ENCODE results near the gene RELB.

The RELB gene

GRCh38 chr19:45001087-45001739 lies at the start of gene RELB:
Gene RELB (plus strand): TSS chr19:45001464. CDS start chr19:45001580, 116 bp downstream.
- Histone ChIP-seq H3K36me3 (ENCODE audit: insufficient read depth, low read depth, low read length) (no peaks in the 10 kb centered on the region), H3K27me3 (ENCODE audit: insufficient read depth, low read length) (no peaks in the 10 kb centered on the region), H3K9me3 (ENCODE audit: insufficient read depth, low read depth, low read length) (no peaks in the 10 kb centered on the region), H3K27ac (ENCODE audit: low read length) (peak within 1 kb of the TSS; percentile 56), H3K4me1 (ENCODE audit: insufficient read depth, low read length) (no peaks in the 10 kb centered on the region; the same call in 1 of the 2 replicates), H3K9ac (ENCODE audit: low read depth, low read length) (peak within 1 kb of the TSS; percentile 80; the same call in 1 of the 2 replicates), H3K4me3 (ENCODE audit: low read length) (peak within 1 kb of the TSS; percentile 82; the same call in 1 of the 2 replicates)

DNA sequence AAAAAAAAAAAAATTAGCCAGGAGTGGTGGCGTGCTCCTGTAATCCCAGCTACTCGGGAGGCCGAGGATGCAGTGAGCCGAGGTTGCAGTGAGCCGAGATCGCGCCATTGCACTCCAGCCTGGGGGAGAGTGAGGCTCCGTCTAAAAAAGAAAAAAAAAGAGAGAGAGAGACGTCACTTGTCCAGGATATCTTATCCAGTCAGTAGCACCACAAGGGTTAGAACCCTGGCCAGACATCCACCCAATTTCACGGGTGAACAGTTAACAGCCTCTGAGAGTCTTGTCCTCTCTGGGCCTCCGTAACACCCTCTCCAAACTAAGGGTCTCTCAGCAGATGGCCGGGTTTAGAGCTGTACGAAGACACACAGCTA lies 47.0 kb upstream of the RELB start:
- Histone ChIP-seq H3K9me3 (ENCODE audit: insufficient read depth, low read depth, low read length) (no peaks in the 10 kb centered on the region), H3K27ac (ENCODE audit: low read length) (peak overlapping the region; percentile 91), H3K4me3 (ENCODE audit: low read length) (peak overlapping the region; percentile 97), H3K36me3 (ENCODE audit: insufficient read depth, low read depth, low read length) (no peaks in the 10 kb centered on the region), H3K9ac (ENCODE audit: low read depth, low read length) (peak overlapping the region; percentile 97), H3K4me1 (ENCODE audit: insufficient read depth, low read length) (peaks cover 9% of the 10 kb centered on the region), H3K27me3 (ENCODE audit: insufficient read depth, low read length) (no peaks in the 10 kb centered on the region)

DNA sequence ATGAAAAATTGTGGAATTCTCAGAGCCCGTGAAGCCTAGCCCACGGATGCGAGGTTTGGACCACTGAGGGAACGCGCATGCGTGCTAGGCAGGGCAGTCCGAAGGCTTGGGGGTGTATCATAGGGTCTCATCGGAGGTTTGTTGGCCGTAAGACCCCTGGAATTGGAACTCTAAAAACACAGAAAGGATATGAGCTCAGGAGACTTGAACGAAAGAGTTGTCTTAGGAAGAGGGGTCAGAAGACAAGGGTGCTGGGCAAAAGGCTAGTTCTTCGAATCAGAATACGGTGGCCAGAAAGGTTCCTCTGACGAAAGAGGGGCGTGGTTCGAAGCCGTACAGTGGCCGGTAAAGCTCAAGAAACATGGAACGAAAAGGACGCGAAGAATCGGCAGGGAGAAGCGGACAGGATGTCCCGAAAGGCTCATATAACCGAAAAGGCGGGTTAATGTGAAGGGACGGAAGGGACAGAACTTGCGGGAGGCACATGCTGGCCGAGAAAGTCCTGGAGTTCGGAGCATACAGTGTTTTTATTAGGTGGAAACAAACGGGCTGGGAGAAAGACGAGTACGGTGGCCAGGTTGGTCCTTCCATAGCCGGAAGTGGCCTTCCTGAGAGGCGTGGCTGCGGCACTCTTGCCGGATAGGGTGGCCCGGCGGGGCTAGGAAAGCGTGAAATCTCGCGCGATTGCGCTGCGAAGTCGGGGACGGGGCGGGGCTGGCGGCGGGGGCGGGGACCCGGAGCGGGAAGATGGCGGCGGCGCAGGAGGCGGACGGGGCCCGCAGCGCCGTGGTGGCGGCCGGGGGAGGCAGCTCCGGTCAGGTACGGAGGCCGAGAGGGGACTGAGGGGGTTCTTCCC lies 46.4 kb upstream of the RELB start, which contains the start of gene CLPTM1:
Gene CLPTM1 (plus strand): TSS at position 732 of the 856 bp plus-strand sequence. CDS start 16 bp downstream, at position 748.
- Histone ChIP-seq H3K4me1 (ENCODE audit: insufficient read depth, low read length) (peaks cover 9% of the 10 kb centered on the region), H3K27ac (ENCODE audit: low read length) (peak within 1 kb of the TSS; percentile 91), H3K27me3 (ENCODE audit: insufficient read depth, low read length) (no peaks in the 10 kb centered on the region), H3K9me3 (ENCODE audit: insufficient read depth, low read depth, low read length) (no peaks in the 10 kb centered on the region), H3K4me3 (ENCODE audit: low read length) (peak within 1 kb of the TSS; percentile 97), H3K9ac (ENCODE audit: low read depth, low read length) (peak within 1 kb of the TSS; percentile 97), H3K36me3 (ENCODE audit: insufficient read depth, low read depth, low read length) (no peaks in the 10 kb centered on the region)

GRCh38 chr19:44955505-44956439 lies 45.5 kb upstream of the RELB start:
- no peak overlapping the region for H3K27ac ChIP-seq (ENCODE audit: low read length)
- H3K36me3 ChIP-seq (ENCODE audit: insufficient read depth, low read depth, low read length), result peaks cover 8% of the 10 kb centered on the region; the same call in 1 of the 2 replicates
- H3K4me1 ChIP-seq (ENCODE audit: insufficient read depth, low read length), result peaks cover 9% of the 10 kb centered on the region
- no peaks in the 10 kb centered on the region for H3K9me3 ChIP-seq (ENCODE audit: insufficient read depth, low read depth, low read length)
- H3K4me3 ChIP-seq (ENCODE audit: low read length), result peak overlapping the region; percentile 97
- no peaks in the 10 kb centered on the region for H3K27me3 ChIP-seq (ENCODE audit: insufficient read depth, low read length)
- H3K9ac ChIP-seq (ENCODE audit: low read depth, low read length), result peak overlapping the region; percentile 95

DNA sequence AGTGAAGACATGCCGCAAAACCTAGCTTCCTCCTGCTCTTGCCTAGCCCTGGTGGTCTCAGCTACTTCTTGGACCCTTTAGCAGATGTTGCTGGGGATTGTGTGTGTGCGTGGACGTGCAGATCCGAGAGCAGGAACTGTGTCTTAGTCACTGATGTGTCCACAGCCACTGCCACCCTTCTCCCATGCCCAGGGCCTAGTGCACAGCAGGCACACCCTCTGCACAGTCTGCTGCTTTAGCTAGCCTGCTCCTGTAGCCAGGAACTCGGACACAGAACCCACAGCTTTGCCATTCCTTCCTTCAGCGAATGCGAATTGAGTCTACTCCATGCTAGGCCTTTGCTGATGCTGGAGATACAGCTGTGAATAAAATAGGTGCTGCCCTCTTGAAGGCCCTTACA lies 43.7 kb upstream of the RELB start:
- Histone ChIP-seq H3K36me3 (ENCODE audit: insufficient read depth, low read depth, low read length) (peaks cover 22% of the 10 kb centered on the region), H3K27ac (ENCODE audit: low read length) (no peak overlapping the region), H3K4me1 (ENCODE audit: insufficient read depth, low read length) (peaks cover 9% of the 10 kb centered on the region), H3K9ac (ENCODE audit: low read depth, low read length) (peak overlapping the region; percentile 95; the same call in 1 of the 2 replicates), H3K9me3 (ENCODE audit: insufficient read depth, low read depth, low read length) (no peaks in the 10 kb centered on the region), H3K4me3 (ENCODE audit: low read length) (no peak overlapping the region), H3K27me3 (ENCODE audit: insufficient read depth, low read length) (no peaks in the 10 kb centered on the region)

GRCh38 chr19:44958090-44958489 lies 43.2 kb upstream of the RELB start:
- Histone ChIP-seq H3K9me3 (ENCODE audit: insufficient read depth, low read depth, low read length) (no peaks in the 10 kb centered on the region), H3K36me3 (ENCODE audit: insufficient read depth, low read depth, low read length) (peaks cover 23% of the 10 kb centered on the region), H3K27ac (ENCODE audit: low read length) (no peak overlapping the region), H3K4me3 (ENCODE audit: low read length) (no peak overlapping the region), H3K4me1 (ENCODE audit: insufficient read depth, low read length) (peaks cover 9% of the 10 kb centered on the region), H3K9ac (ENCODE audit: low read depth, low read length) (no peak overlapping the region), H3K27me3 (ENCODE audit: insufficient read depth, low read length) (no peaks in the 10 kb centered on the region)

DNA sequence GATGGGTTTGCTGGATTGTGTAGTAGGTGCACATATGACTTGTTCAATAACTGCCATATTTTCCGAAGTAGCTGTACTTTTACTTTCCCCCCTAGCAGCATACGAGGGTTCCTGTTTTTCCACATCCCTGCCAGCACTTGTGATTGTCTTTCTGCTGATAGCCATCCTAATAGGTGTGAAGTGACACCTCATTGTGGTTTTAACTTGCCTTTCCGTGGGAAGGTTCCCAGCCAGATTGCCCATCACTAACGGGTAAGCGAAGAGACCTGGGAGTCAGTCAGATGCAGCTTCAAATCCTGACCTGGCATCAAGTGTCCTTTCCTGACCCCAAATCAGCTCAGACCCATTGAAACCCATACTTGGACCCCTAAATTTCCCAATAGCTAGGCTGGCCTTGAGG lies 41.6 kb upstream of the RELB start:
- peaks cover 6% of the 10 kb centered on the region for H3K4me1 ChIP-seq (ENCODE audit: insufficient read depth, low read length)
- H3K9ac ChIP-seq (ENCODE audit: low read depth, low read length), result no peak overlapping the region
- no peak overlapping the region for H3K27ac ChIP-seq (ENCODE audit: low read length)
- H3K36me3 ChIP-seq (ENCODE audit: insufficient read depth, low read depth, low read length), result peaks cover 31% of the 10 kb centered on the region
- no peaks in the 10 kb centered on the region for H3K27me3 ChIP-seq (ENCODE audit: insufficient read depth, low read length)
- H3K9me3 ChIP-seq (ENCODE audit: insufficient read depth, low read depth, low read length), result no peaks in the 10 kb centered on the region
- no peak overlapping the region for H3K4me3 ChIP-seq (ENCODE audit: low read length)

DNA sequence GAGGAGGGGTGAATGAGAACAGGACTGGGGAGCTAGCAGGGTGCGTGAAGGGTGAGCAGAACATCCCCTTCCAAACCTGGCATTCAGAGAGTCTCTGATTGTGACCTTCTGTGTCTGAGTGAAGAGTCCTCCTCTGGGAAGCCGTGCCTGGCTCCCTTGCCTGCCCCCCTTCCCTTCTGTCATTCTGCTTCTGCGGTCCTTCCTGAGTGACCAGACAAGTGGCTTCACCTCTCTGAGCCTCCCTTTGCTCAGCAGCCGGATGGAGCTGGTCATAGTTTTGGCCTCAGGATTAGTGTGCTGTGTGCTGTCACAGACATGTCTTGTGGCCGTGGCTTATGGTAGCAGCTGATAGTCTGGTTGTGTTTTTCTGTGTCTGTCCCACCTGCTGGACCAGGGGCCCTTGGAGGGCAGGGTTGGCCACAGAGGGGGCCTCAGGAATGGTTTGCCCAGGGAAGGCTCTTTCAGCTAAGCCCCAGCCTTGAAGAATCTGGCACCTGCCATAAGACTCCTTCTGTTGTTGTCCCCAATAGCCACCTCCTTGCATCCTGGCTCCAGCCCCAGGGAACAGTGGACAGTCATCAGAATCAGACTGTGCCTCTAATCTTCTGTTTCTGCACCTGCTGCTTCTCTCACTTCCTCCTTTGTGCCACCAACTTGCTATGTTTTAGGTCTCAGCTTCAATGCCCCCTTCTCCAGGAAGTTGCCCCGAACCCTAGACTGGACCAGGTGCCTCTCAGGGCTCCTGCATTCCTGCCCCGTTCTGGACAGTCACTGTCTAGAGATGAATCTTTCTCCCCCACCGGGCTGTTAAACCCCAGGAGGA lies 40.1 kb upstream of the RELB start:
- H3K27ac ChIP-seq (ENCODE audit: low read length), result no peak overlapping the region
- peaks cover 34% of the 10 kb centered on the region for H3K36me3 ChIP-seq (ENCODE audit: insufficient read depth, low read depth, low read length)
- H3K4me3 ChIP-seq (ENCODE audit: low read length), result no peak overlapping the region
- peaks cover 4% of the 10 kb centered on the region for H3K4me1 ChIP-seq (ENCODE audit: insufficient read depth, low read length)
- no peak overlapping the region for H3K9ac ChIP-seq (ENCODE audit: low read depth, low read length)
- H3K27me3 ChIP-seq (ENCODE audit: insufficient read depth, low read length), result no peaks in the 10 kb centered on the region
- no peaks in the 10 kb centered on the region for H3K9me3 ChIP-seq (ENCODE audit: insufficient read depth, low read depth, low read length)

GRCh38 chr19:44961821-44962220 lies 39.4 kb upstream of the RELB start:
- Histone ChIP-seq H3K4me1 (ENCODE audit: insufficient read depth, low read length) (no peaks in the 10 kb centered on the region), H3K9me3 (ENCODE audit: insufficient read depth, low read depth, low read length) (no peaks in the 10 kb centered on the region), H3K36me3 (ENCODE audit: insufficient read depth, low read depth, low read length) (peaks cover 38% of the 10 kb centered on the region), H3K27me3 (ENCODE audit: insufficient read depth, low read length) (no peaks in the 10 kb centered on the region), H3K27ac (ENCODE audit: low read length) (no peak overlapping the region), H3K4me3 (ENCODE audit: low read length) (no peak overlapping the region), H3K9ac (ENCODE audit: low read depth, low read length) (no peak overlapping the region)

- H3K27ac ChIP-seq (ENCODE audit: low read length), result no peak overlapping the region
- H3K36me3 ChIP-seq (ENCODE audit: insufficient read depth, low read depth, low read length), result peaks cover 38% of the 10 kb centered on the region
- H3K27me3 ChIP-seq (ENCODE audit: insufficient read depth, low read length), result no peaks in the 10 kb centered on the region
- no peak overlapping the region for H3K4me3 ChIP-seq (ENCODE audit: low read length)
- no peaks in the 10 kb centered on the region for H3K9me3 ChIP-seq (ENCODE audit: insufficient read depth, low read depth, low read length)
- no peak overlapping the region for H3K9ac ChIP-seq (ENCODE audit: low read depth, low read length)
- H3K4me1 ChIP-seq (ENCODE audit: insufficient read depth, low read length), result no peaks in the 10 kb centered on the region
These were observed 33.1 kb upstream of the RELB start for GRCh38 chr19:44968118-44968517.

Data from iPS-20b (cell line).